T-helper 1 cell treated with Interleukin-12 subunit alpha and Interleukin-12 subunit beta and Interleukin-4 antibody, amounts not matched to agents 30 ng/mL and 1 ng/mL, for 36 hours (primary cell): Measurements from ENCODE around the gene NFKBIA. TPM values are rescaled to one million over a fixed set of nuclear protein-coding genes. Genes with fewer than 3 reads are reported as not detected.

Experiments
- total RNA-seq: library from RNA; stranded (reverse); gene quantifications from 2 replicates; pipeline ENCODE4 v1.2.3, GENCODE V29; 2022

NFKBIA gene
- total RNA-seq, 1 donor from 2014 or later, result 498 TPM

Other genes starting within 250 kb of the NFKBIA start
- 297 TPM in 2 replicates for gene PSMA6, start 112.4 kb downstream of the NFKBIA start, total RNA-seq
- gene INSM2, start 129.4 kb upstream of the NFKBIA start, total RNA-seq, result not detected in 2 replicates